Astrocyte (in vitro differentiated cells and primary cell): ENCODE measurements around the gene PRR36.

Experiments used
- CTCF ChIP-seq: IDR thresholded peaks from 2 replicates; pipeline ENCODE4 v1.5.1; 2011; ENCODE audit warnings: low read depth, mild to moderate bottlenecking, inconsistent platforms, low read length, moderate library complexity; ENCODE audit not compliant: insufficient read depth
- EZH2 ChIP-seq: IDR thresholded peaks from 2 replicates; pipeline ENCODE4 v1.6.1; 2012; ENCODE audit warnings: mild to moderate bottlenecking, low read length, inconsistent platforms; ENCODE audit not compliant: insufficient read depth

- TF ChIP-seq CTCF (no peak), EZH2 (peak; percentile 96)
These were observed 700 bp downstream of the PRR36 start for GRCh38 chr19:7873304-7874075.
